ENCODE results near the gene GNAI2. TPM values are rescaled to one million over a fixed set of nuclear protein-coding genes. Genes with fewer than 3 reads are reported as not detected.
A peak's percentile ranks its signal among the peaks of the same experiment; 100 is the strongest.
"Not testable (repeated sequence)": the region's sequence is repeated elsewhere in the genome, so short reads cannot be mapped to it uniquely, and the experiment has no call there.

GNAI2 gene
- total RNA-seq, 1 experiment from 2014 or later = 297 TPM

DNA sequence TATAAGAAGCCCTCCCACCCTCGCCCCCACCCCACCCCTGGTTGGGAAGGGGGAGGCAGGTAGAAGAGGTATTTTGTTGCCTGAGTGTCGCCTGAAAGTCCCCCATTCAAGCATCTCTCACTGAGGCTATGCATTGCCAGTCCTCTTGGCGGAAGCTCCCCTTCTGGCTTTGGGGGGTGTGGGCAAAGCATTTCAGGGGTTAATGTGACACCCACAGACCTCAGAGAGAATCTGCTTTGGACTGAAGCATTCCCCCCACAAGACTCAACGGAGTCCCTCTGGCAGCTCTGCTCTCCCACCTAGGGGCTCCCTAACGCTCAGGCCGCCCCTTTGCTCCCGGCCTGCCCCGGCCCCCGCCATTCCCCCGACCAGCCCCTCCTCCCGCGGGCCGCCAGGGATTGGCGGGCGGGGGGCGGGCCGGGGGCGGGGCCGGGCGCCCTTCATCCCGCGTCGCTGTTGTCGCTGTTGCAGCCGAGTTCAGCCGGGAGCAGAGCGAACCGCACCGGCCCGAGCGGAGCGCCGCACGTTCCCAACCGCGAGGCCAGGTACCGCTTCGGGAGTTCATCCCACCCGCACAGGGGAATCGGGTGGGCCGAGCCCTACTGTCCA lies 31.1 kb upstream of the GNAI2 start, which contains the start of gene SLC38A3:
Gene SLC38A3 (plus strand): TSS at position 468 of the 609 bp plus-strand sequence. CDS start 8,929 bp downstream, outside the sequence.
- no peak for DNase-seq (ENCODE audit: low read depth)

- DNase-seq (ENCODE audit: low read depth) = no peak
These were observed 30.4 kb upstream of the GNAI2 start for GRCh38 chr3:50205413-50206276.

DNA sequence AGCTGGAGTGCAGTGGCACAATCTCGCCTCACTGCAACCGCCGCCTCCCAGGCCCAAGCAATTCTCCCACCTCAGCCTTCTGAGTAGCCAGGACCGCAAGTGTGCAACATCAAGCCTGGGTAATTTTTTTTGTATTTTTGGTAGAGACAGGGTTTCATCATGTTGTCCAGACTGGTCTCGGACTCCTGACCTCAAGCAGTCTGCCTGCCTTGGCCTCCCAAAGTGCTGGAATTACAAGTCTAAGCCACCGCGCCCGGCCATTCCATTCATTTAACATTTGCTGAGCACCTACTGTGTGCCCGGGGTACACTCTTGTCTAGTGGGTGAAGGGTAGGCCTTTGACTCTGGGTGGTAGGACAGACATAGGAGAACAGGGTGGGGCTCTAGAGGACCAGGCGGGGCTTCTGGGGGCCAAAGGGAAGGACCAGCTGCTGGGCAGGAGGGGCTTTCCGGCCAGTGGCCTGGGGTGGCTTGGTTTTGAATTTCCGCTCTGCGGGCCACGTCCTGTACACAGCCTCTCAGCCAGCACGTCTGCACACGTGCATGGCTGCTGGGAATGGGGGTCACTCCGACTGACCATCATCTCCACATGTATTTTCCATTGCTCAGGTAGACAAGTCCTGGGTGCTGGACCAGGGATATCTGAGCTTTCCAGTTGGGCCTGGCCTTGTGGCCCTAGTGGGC lies 28.5 kb upstream of the GNAI2 start:
- no peak for DNase-seq (ENCODE audit: low read depth)

- DNase-seq (ENCODE audit: low read depth) = no peak
These were observed 27.2 kb upstream of the GNAI2 start for GRCh38 chr3:50208677-50209344.

DNA sequence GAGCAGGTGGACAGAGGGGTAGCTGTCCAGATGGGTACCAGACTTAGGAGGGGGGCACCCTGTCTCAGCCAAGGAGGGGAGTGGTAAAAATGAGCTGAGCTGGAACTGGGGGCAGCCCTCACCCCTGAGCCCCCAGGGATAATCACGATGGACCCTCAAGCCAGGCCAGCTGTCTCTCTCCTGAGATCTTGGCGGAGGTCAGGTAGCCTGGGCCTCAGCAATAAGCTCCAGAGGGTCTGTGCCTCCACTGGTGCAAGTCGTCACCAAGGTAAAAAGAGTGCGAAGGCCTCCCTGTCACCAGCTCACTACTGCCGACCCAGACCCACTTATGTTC lies 25.9 kb upstream of the GNAI2 start:
- DNase-seq (ENCODE audit: low read depth) = no peak

DNA sequence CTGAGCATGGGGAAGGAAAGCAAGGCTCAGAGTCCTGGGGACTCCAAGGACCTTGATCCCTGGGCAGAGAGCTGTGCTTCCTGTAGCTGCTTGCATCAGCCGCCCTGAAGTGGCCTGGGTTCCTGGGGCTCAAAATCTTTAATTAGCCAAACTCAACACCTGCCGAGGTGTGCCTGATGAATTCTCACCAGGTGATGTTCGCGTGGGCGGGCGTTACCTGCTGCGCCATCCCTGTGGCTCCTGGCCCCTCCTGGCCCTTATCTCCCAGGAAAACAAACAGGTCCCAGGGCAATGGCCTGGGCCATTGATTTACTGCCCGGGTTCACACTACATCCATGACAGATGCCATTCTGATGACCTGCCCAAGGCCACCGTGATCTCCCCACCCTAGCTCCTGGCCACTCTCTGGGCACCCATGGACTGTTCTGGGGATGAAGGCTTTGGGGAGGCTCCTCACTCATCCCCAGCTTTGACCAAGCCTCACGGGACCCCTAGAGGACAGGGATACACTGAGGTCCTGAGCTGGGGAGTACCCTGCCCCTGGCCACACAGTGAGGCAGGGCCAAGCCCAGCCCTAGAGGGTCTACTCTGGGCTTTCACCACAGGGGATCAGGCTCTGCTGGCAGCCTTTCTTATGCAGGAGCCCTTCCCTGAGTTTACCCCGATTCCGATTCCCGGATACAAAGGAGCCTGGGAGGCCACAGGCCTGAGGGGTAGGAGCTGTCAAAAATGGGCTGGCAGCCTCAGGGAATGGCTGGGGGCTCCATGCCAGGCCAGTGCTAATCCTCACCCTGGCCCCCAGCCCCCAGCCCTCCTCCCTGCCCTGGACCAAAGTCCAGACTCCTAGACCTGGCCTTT lies 25.3 kb upstream of the GNAI2 start:
- no peak for DNase-seq (ENCODE audit: low read depth)

DNA sequence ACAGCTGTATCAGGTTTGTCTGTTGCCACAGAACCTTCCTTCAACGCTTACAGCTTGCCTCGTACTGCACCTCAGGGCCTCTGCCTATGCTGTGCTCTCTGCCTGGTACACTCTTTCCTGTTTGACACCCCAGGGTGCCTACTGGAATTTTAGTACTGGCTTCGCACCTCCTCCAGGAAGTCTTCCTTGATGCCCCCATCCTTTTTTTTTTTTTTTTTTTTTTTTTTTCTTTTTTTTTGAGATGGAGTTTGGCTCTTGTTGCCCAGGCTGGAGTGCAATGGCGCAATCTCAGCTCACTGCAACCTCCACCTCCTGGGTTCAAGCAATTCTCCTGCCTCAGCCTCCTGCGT lies 24.7 kb upstream of the GNAI2 start:
- not testable (repeated sequence) for DNase-seq (ENCODE audit: low read depth)

GRCh38 chr3:50211930-50212329 lies 24.1 kb upstream of the GNAI2 start:
- DNase-seq (ENCODE audit: low read depth) = peak; percentile 28

DNA sequence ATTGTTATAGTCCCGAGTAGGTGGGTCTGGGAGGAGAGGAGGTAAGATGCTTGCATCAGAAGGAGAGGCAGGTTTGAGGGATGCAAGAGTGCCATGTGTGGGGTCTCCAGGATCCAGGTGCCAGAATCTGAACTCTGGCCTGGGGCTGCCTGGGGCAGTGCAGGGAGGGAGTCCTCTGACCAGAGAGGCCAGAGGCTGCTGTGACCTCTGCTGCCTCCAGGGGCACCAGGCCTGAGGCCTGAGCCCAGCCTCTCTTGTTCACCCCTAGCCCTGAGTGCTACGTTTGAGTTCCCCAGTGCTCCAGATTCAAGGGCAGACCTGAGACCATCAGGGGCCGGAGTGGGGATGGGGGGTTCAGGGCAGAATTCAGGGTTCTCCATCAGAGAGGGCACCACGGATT lies 23.5 kb upstream of the GNAI2 start:
- no peak for DNase-seq (ENCODE audit: low read depth)

- DNase-seq (ENCODE audit: low read depth) = no peak
These were observed 23.0 kb upstream of the GNAI2 start for GRCh38 chr3:50212971-50213370.

DNA sequence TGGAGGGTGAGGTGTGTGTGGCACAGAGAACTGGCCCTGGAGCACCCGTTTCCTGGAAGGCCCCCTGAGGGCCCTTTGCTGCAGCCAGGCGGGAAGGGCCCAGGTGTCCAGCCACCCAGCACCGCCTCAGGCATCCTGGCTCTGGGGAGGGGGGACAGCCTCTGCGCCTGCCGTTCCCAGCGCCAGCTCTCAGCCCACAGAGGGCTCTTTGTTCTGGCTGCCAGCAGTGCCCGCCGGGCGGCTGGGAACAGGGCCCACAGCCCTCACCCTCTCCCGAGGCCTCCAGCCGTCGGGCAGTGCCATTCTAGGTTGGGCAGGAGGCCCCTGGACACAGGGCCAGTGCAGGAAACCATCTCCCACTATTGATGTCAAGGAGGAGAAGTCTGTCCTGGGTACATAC lies 22.6 kb upstream of the GNAI2 start:
- DNase-seq (ENCODE audit: low read depth) = no peak

- DNase-seq (ENCODE audit: low read depth) = no peak
These were observed 21.2 kb upstream of the GNAI2 start for GRCh38 chr3:50214824-50215223.

- DNase-seq (ENCODE audit: low read depth) = no peak
These were observed 20.5 kb upstream of the GNAI2 start for GRCh38 chr3:50215529-50215928.

GRCh38 chr3:50217681-50218080 lies 18.3 kb upstream of the GNAI2 start:
- no peak for DNase-seq (ENCODE audit: low read depth)

DNA sequence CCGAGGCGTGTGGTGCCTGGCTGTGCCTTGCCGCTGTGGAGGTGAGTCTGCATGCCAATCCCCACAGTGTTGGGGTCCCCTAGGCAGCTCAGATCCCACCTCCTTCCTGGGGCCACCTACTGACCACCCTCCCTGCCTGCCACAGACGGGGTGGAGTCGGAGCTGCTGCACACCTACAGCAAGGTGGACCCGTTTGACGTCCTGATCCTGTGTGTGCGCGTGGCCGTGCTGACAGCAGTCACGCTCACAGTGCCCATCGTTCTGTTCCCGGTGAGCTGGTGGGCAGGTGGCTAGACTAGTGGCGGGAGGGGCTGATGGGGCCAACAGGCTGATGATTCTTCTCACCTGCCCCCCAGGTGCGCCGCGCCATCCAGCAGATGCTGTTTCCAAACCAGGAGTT lies 17.6 kb upstream of the GNAI2 start:
- DNase-seq (ENCODE audit: low read depth) = no peak

- DNase-seq (ENCODE audit: low read depth) = no peak
These were observed 16.7 kb upstream of the GNAI2 start for GRCh38 chr3:50219285-50219684.

DNA sequence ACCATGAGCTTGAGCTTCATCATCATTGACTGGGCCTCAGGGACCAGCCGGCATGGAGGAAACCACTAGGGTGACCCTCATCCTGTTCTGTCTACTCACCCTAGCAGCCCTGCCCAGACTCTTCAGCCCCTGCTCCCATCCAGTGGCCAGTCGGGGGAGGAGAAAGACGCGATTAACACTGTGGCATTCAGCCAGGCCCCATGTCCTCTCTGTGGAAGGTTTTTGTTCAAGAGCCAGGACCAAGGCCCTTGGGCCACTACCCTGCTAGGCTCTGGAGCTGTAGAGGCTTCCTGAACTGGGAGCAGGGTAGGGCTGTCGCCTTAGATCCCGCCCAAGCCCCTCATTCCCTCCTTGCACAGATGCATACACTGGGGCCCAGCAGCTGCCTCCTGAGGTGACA lies 15.9 kb upstream of the GNAI2 start:
- no peak for DNase-seq (ENCODE audit: low read depth)

DNA sequence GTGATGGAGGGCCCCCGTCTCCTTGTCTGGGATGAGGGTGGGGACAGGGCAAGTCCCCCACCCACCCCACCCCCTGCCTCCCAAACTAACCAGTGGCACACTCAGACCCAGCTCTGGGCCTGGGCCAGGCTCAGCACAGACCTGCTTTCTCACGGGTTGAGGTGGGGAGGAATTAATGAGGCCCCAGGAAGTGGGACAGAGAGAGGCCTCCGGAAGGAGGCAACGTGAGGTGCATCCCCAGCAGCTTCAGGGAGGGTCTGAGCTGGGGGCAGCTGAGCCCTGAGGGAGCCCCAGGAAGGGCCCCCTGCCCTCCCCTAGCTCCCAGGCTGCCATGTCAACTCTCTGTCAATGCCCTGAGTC lies 15.0 kb upstream of the GNAI2 start:
- no peak for DNase-seq (ENCODE audit: low read depth)

DNA sequence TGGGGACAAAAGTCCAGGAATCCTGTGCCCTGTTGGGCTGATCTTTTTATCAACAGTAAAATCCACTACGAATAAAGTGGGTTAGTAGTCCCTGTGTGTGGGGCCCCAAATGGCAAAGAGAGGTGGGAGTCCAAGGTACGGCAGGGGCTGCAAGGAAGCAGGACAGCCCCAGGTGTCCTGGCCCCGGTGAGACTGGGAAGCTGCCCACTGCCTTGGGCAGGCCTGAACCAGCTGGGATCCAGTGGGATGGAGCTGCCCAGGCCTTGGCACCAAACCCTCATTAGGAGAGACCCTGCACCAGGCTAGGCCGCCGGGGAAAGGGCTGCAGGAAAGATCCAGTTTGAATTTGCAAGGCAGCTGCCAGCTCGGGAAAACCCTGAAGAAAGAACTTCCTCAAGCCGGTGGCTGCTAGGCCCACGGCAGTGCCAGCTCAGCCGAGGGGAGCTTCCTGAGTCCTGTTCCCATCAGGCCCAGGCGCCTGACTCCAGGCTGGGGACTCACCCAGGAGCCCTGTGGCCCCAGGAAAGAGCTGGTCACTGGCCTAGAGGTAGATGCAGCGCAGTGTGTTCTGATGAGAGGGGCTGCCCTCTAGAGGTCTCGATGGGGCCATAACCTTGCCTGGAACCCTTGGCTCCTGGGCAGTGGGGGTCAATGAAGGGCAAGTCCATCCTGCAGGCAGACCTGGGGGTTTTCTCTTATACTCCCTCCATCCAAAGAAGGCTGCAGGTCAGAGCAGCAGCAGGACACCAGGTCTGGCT lies 14.4 kb upstream of the GNAI2 start:
- no peak for DNase-seq (ENCODE audit: low read depth)

GRCh38 chr3:50222169-50222528 lies 13.9 kb upstream of the GNAI2 start:
- DNase-seq (ENCODE audit: low read depth) = no peak

DNA sequence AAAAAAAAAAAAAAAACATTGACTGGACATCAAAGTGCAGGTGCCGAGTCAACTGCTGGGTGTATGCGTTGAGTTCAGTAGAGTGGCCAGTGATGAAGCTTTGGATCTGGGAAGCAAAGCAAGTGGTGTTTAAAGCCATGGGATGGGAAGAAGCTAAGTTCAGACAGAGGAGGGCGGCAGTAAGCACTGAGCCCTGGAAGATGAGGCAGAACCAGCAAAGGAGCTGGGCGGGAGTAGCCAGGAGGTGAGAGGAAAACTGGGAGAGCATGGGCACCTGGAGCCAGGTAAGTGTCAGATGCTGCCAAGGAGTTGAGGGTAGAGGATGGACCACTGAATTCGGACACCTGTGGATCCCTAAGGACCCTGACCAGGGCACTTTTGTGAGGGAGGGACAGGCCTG lies 11.4 kb upstream of the GNAI2 start:
- no peak for DNase-seq (ENCODE audit: low read depth)
